Panc1 (cell line): ENCODE measurements around the gene FAHD2A. TPM values are rescaled to one million over a fixed set of nuclear protein-coding genes. Genes with fewer than 3 reads are reported as not detected.

Experiments
- ATAC-seq: fragments of 200-7000 bp; cut with Tn5 transposase; 2 replicates; pipeline ENCODE4 v1.9.1; 2020; ENCODE audit warnings: mild to moderate bottlenecking, moderate library complexity
- BruUV-seq: library from RNA; stranded (reverse); fragments of 400-500 nt; replicated peaks from 2 replicates; lab custom pipeline; 2021; lab: Mats Ljungman, UMichigan
- CTCF ChIA-PET: fragments of 300-600 bp; sonication (Branson Sonifier 250); formaldehyde crosslinking; loops from one replicate; lab custom pipeline; 2022; ENCODE audit warnings: antibody characterized with exemption; lab: Charles Lee
- POLR2A ChIA-PET: fragments of 300-600 bp; sonication (Branson Sonifier 250); formaldehyde crosslinking; loops from one replicate; lab custom pipeline; 2022; ENCODE audit warnings: antibody characterized with exemption; lab: Charles Lee
- DNase-seq: peaks from one replicate; pipeline ENCODE4 v3.0.0-alpha.2; 2010; ENCODE audit warnings: low read depth, low spot score
- H3K27ac ChIP-seq: 2 replicates; pipeline ENCODE4 v1.5.1; 2011; ENCODE audit warnings: mild to moderate bottlenecking, low read length, inconsistent platforms
- H3K27me3 ChIP-seq: fragments of 200-500 bp; sonication (Bioruptor generic); 2 replicates; pipeline ENCODE4 v1.6.0; 2014; ENCODE audit warnings: low read length, inconsistent platforms; ENCODE audit not compliant: control insufficient read depth, insufficient read depth
- H3K36me3 ChIP-seq: fragments of 200-500 bp; sonication (Bioruptor generic); 2 replicates; pipeline ENCODE4 v1.5.1; 2014; ENCODE audit warnings: inconsistent platforms, mild to moderate bottlenecking, low read length, moderate library complexity; ENCODE audit not compliant: control insufficient read depth, insufficient read depth
- H3K4me1 ChIP-seq: 2 replicates; pipeline ENCODE4 v1.5.1; 2011; ENCODE audit warnings: inconsistent platforms, mild to moderate bottlenecking, low read length, moderate library complexity; ENCODE audit not compliant: control insufficient read depth, insufficient read depth
- H3K4me3 ChIP-seq, 2 experiments: 2 replicates each; pipeline ENCODE4 v1.5.1; 2011 to 2012; ENCODE audit warnings: low read depth in 2 of 2, low read length in 2 of 2, mild to moderate bottlenecking in 2 of 2, inconsistent platforms in 1 of 2, moderate library complexity in 1 of 2
- H3K9me3 ChIP-seq: fragments of 200-500 bp; sonication (Bioruptor generic); 2 replicates; pipeline ENCODE4 v1.5.1; 2014; ENCODE audit warnings: low read depth, mild to moderate bottlenecking, inconsistent platforms, low read length, moderate library complexity; ENCODE audit not compliant: control insufficient read depth, insufficient read depth
- POLR2AphosphoS5 ChIP-seq: IDR thresholded peaks from 2 replicates; pipeline ENCODE4 v1.6.1; 2012; ENCODE audit warnings: mild to moderate bottlenecking, low read depth, low read length, moderate library complexity
- SIN3A ChIP-seq: IDR thresholded peaks from 2 replicates; pipeline ENCODE4 v1.6.1; 2012; ENCODE audit warnings: low read depth, mild to moderate bottlenecking, low read length, moderate library complexity, borderline replicate concordance; ENCODE audit not compliant: insufficient read depth
- TCF7L2 ChIP-seq: IDR thresholded peaks from 2 replicates; pipeline ENCODE4 v1.6.1; 2011; ENCODE audit warnings: mild to moderate bottlenecking, low read depth, low read length, inconsistent platforms
- in situ Hi-C: cut with HindIII; loops from 2 replicates; pipeline ENCODE4 v1.10.0; 2016; ENCODE audit warnings: low sequenced_read_pairs, low pct_unique_long_range_greater_than_20kb
- intact Hi-C: fragments of 100-400 bp; cut with micrococcal nuclease; formaldehyde crosslinking; loops from one replicate; pipeline ENCODE4 v1.10.0; 2022; ENCODE audit not compliant: unreplicated experiment
- total RNA-seq: library from RNA; stranded (reverse); gene quantifications from one replicate; pipeline ENCODE4 v1.2.1, GENCODE V29; 2021; ENCODE audit not compliant: unreplicated experiment
- TF ChIP-seq, protein P1 (sequence below): fragments of 450-650 bp; IDR thresholded peaks from 2 replicates; pipeline ENCODE4 v1.5.1; 2017; ENCODE audit warnings: mild to moderate bottlenecking
- TF ChIP-seq, protein P2 (sequence below), 2 experiments: IDR thresholded peaks; 2 replicates each; pipeline ENCODE4 v1.6.1; 2011 to 2012; ENCODE audit warnings: low read depth in 2 of 2, control low read depth in 1 of 2, low read length in 1 of 2, mild to moderate bottlenecking in 1 of 2, moderate library complexity in 1 of 2; ENCODE audit not compliant: insufficient read depth in 1 of 2

The FAHD2A gene
- total RNA-seq, 1 experiment from 2014 or later = 17.2 TPM

DNA sequence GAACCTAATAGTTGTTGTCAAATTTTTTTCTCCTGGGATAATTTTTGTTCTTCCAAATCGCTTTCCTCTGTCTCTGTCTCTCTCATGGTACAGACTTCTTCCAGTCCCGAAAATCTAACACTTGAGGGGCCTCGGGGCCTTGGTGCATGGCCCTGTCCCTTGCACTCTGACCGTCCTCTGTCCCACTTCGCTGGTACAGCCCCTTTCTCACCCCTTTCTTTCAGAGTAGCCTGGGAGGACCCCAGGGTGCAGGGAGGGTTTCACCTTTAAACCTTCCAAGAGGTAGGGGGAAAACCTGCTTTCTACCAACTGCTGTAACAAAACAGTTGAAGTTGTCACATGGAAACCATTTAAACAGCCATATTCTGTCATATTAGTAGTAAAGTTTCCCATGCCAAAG, 22.2 kb upstream of the FAHD2A start:
- H3K9me3 ChIP-seq = no peaks in the 10 kb centered on the region
- CTCF ChIA-PET = no interaction called here
- no TSS peak for BruUV-seq
- no peak overlapping the region for H3K27ac ChIP-seq
- intact Hi-C loops = no loop called here
- DNase-seq (no peak), ATAC-seq (no peak)
- no peaks in the 10 kb centered on the region for H3K4me1 ChIP-seq
- no peaks in the 10 kb centered on the region for H3K27me3 ChIP-seq
- POLR2A ChIA-PET = no interaction called here
- H3K4me3 ChIP-seq = no peak overlapping the region
- TF ChIP-seq, protein P1, sequence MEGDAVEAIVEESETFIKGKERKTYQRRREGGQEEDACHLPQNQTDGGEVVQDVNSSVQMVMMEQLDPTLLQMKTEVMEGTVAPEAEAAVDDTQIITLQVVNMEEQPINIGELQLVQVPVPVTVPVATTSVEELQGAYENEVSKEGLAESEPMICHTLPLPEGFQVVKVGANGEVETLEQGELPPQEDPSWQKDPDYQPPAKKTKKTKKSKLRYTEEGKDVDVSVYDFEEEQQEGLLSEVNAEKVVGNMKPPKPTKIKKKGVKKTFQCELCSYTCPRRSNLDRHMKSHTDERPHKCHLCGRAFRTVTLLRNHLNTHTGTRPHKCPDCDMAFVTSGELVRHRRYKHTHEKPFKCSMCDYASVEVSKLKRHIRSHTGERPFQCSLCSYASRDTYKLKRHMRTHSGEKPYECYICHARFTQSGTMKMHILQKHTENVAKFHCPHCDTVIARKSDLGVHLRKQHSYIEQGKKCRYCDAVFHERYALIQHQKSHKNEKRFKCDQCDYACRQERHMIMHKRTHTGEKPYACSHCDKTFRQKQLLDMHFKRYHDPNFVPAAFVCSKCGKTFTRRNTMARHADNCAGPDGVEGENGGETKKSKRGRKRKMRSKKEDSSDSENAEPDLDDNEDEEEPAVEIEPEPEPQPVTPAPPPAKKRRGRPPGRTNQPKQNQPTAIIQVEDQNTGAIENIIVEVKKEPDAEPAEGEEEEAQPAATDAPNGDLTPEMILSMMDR = no peak
- TF ChIP-seq SIN3A = no peak
- no peak for TF ChIP-seq TCF7L2
- no peak for TF ChIP-seq POLR2AphosphoS5
- TF ChIP-seq, protein P2, sequence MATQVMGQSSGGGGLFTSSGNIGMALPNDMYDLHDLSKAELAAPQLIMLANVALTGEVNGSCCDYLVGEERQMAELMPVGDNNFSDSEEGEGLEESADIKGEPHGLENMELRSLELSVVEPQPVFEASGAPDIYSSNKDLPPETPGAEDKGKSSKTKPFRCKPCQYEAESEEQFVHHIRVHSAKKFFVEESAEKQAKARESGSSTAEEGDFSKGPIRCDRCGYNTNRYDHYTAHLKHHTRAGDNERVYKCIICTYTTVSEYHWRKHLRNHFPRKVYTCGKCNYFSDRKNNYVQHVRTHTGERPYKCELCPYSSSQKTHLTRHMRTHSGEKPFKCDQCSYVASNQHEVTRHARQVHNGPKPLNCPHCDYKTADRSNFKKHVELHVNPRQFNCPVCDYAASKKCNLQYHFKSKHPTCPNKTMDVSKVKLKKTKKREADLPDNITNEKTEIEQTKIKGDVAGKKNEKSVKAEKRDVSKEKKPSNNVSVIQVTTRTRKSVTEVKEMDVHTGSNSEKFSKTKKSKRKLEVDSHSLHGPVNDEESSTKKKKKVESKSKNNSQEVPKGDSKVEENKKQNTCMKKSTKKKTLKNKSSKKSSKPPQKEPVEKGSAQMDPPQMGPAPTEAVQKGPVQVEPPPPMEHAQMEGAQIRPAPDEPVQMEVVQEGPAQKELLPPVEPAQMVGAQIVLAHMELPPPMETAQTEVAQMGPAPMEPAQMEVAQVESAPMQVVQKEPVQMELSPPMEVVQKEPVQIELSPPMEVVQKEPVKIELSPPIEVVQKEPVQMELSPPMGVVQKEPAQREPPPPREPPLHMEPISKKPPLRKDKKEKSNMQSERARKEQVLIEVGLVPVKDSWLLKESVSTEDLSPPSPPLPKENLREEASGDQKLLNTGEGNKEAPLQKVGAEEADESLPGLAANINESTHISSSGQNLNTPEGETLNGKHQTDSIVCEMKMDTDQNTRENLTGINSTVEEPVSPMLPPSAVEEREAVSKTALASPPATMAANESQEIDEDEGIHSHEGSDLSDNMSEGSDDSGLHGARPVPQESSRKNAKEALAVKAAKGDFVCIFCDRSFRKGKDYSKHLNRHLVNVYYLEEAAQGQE (IDR thresholded peaks at IDR 0.05; ENCODE audit: insufficient read depth in 1 of 2, low read depth in 2 of 2, low read length in 1 of 2) = no peak
- in situ Hi-C loops = no loop called here
- no peaks in the 10 kb centered on the region for H3K36me3 ChIP-seq

DNA sequence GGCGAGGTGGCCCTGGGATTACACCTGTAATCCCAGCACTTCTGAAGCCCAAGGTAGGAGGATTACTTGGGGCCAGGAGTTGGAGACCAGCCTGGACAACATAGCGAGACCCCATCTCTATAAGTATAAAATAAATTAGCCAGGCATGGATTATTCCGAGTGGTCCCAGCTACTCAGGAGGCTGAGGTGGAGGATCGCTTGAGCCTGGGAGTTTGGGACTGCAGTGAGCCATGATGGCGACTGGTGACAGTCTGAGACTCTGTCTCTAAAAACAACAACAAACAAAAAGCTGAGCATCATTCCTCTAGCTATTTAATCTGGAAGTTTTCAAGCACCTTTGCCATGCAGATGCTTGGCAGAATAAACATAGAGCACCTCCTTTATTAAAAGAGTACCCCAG, 21.8 kb upstream of the FAHD2A start:
- ATAC-seq = no peak
- intact Hi-C loops (no loop called here), in situ Hi-C loops (no loop called here)
- TF ChIP-seq POLR2AphosphoS5 (no peak), SIN3A (no peak), TCF7L2 (no peak)
- TF ChIP-seq, protein P1 = no peak
- TF ChIP-seq, protein P2 (IDR thresholded peaks at IDR 0.05; ENCODE audit: insufficient read depth in 1 of 2, low read depth in 2 of 2, low read length in 1 of 2) = no peak
- Histone ChIP-seq H3K27ac (no peak overlapping the region), H3K36me3 (no peaks in the 10 kb centered on the region), H3K27me3 (no peaks in the 10 kb centered on the region), H3K4me1 (no peaks in the 10 kb centered on the region), H3K4me3 (no peak overlapping the region), H3K9me3 (no peaks in the 10 kb centered on the region)
- ChIA-PET POLR2A (no interaction called here), CTCF (no interaction called here)
- no peak for DNase-seq
- no TSS peak for BruUV-seq
